DMS 273 (cell line): Measurements from ENCODE around the gene TMEM11.

ENCODE experiments used
- DNase-seq: peaks from one replicate; lab custom pipeline; 2025; ENCODE audit not compliant: unreplicated experiment; lab: John Stamatoyannopoulos, UW

Gene TMEM11

GRCh38 chr17:21163101-21163500, 50.9 kb downstream of the TMEM11 start:
- no peak for DNase-seq

GRCh38 chr17:21162394-21162775, 51.6 kb downstream of the TMEM11 start:
- no peak for DNase-seq

- no peak for DNase-seq
These were observed 52.2 kb downstream of the TMEM11 start for GRCh38 chr17:21161498-21162393.

- DNase-seq = no peak
These were observed 53.6 kb downstream of the TMEM11 start for GRCh38 chr17:21160401-21160800.

GRCh38 chr17:21157586-21158370, 56.2 kb downstream of the TMEM11 start:
- no peak for DNase-seq

- DNase-seq = no peak
These were observed 61.2 kb downstream of the TMEM11 start for GRCh38 chr17:21152731-21153130.

GRCh38 chr17:21149621-21150020, 64.3 kb downstream of the TMEM11 start:
- DNase-seq = no peak
